BJ (cell line): ENCODE measurements around the gene PUSL1. TPM values are rescaled to one million over a fixed set of nuclear protein-coding genes. Genes with fewer than 3 reads are reported as not detected.

ENCODE experiments used
- CTCF ChIA-PET: fragments of 350-600 bp; formaldehyde crosslinking; extraction: SDS; loops from one replicate; lab custom pipeline; 2021; ENCODE audit warnings: antibody characterized with exemption, inconsistent platforms; lab: Yijun Ruan, JAX
- POLR2A ChIA-PET: fragments of 300-600 bp; sonication (Branson Sonifier 250); formaldehyde crosslinking; extraction: SDS; loops from one replicate; lab custom pipeline; 2021; ENCODE audit warnings: antibody characterized with exemption; lab: Charles Lee
- DNase-seq: peaks from one replicate; pipeline ENCODE4 v3.0.0-alpha.2; 2011; ENCODE audit warnings: low read depth
- H3K27me3 ChIP-seq: 2 replicates; pipeline ENCODE4 v1.6.0; 2011; ENCODE audit warnings: low read length; ENCODE audit not compliant: control insufficient read depth, insufficient read depth
- H3K36me3 ChIP-seq: 2 replicates; pipeline ENCODE4 v1.5.1; 2011; ENCODE audit warnings: low read length; ENCODE audit not compliant: control insufficient read depth, insufficient read depth
- H3K4me3 ChIP-seq: 2 replicates; pipeline ENCODE4 v1.5.1; 2011; ENCODE audit warnings: low read depth, mild to moderate bottlenecking, control low read depth, low read length
- CTCF ChIP-seq: IDR thresholded peaks from 2 replicates; pipeline ENCODE4 v1.5.1; 2011; ENCODE audit warnings: low read depth, mild to moderate bottlenecking, control low read depth, inconsistent platforms, low read length, moderate library complexity; ENCODE audit not compliant: insufficient read depth
- polyA plus RNA-seq: library from polyadenylated mRNA; depleted of rRNA; stranded (reverse); fragments of >200 nt; gene quantifications from 2 replicates; pipeline ENCODE4 v1.2.3, GENCODE V29; 2011

The PUSL1 gene
- polyA plus RNA-seq, 1 experiment: 18.2 TPM

- no peak for TF ChIP-seq CTCF
Measured at GRCh38 chr1:1341549-1342021, 33.2 kb downstream of the PUSL1 start.

DNA sequence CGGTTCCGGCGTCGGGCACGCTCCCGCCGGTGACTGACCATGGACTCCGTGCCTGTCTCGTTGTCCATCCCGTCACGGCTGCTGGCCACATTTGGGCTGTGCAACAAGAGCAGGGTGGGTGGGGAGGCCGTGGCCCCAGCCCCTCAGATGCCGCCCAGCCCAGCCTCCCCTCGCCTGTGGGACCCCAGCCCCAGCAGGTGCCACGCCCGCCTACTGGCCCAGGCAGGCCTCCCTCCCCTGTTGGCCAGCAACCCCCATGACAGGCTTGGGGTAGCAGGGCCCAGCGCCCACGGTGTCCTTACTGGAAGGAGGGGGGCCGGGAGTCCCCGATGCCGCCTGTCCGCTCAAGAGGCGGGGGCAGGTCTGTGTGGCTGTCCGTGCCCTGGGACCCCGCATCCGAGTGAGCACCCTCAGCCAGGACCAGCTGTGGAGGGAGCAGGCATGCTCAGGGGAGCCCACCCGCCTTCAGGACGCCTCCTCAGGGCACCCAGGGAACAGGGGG is 33.7 kb downstream of the PUSL1 start:
- Histone ChIP-seq H3K36me3 (peaks cover 29% of the 10 kb centered on the region), H3K4me3 (no peak overlapping the region), H3K27me3 (no peaks in the 10 kb centered on the region)
- ChIA-PET CTCF (interaction anchor here (0.7 kb wide), 1 partner anchor 29 kb away, joined by 3 read pairs; no protein-coding TSS in a partner anchor), POLR2A (no interaction called here)
- no peak for TF ChIP-seq CTCF
- no peak for DNase-seq

More at GRCh38 chr1:1341549-1342021, 33.2 kb downstream of the PUSL1 start:
- CTCF ChIA-PET: interaction anchor here (0.7 kb wide), 1 partner anchor 30 kb away, joined by 3 read pairs; no protein-coding TSS in a partner anchor
- no peak for DNase-seq
- Histone ChIP-seq H3K4me3 (no peak overlapping the region), H3K27me3 (no peaks in the 10 kb centered on the region), H3K36me3 (peaks cover 29% of the 10 kb centered on the region)
- POLR2A ChIA-PET: no interaction called here

DNA sequence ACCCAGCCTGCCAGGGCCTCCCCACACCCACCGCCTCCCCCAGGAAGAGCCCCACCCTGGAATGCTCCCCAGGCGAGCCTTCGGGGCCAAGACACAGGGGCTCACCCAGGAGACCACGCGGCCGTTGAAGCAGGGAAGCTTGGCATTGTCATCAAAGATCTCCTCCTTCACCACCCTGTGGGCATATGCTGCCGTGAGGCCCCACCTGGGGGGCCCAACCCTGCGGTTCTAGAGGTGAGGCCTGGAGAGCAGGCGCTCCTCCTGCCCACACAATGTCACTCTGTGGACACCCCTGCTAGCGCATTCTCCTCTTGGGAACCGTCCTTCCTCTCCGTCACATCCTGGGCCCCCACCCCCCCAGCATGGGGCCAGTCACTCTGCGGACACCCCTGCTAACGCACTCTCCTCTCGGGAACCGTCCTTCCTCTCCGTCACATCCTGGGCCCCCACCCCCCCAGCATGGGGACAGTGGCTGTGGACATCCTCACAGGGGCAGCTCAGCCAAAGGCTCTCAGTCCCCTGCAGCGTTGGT is 34.3 kb downstream of the PUSL1 start:
- Histone ChIP-seq H3K36me3 (peaks cover 28% of the 10 kb centered on the region), H3K27me3 (no peaks in the 10 kb centered on the region), H3K4me3 (no peak overlapping the region)
- DNase-seq: no peak
- TF ChIP-seq CTCF: no peak
- ChIA-PET CTCF (interaction anchor here (3.3 kb wide), 1 partner anchor 29 kb away, joined by 21 read pairs; no protein-coding TSS in a partner anchor), POLR2A (no interaction called here)

- Histone ChIP-seq H3K27me3 (no peaks in the 10 kb centered on the region), H3K36me3 (peaks cover 24% of the 10 kb centered on the region), H3K4me3 (no peak overlapping the region)
- DNase-seq: no peak
- TF ChIP-seq CTCF: no peak
- CTCF ChIA-PET: interaction anchor here (0.6 to 3.3 kb wide), 3 partner anchors 15 to 30 kb away, joined by 3 to 21 read pairs (median 4); partner anchors contain the start of gene MXRA8
- POLR2A ChIA-PET: no interaction called here
Measured at GRCh38 chr1:1343811-1344421, 35.5 kb downstream of the PUSL1 start.

- TF ChIP-seq CTCF: peak; percentile 55
- ChIA-PET CTCF (interaction anchor here (0.6 to 3.6 kb wide), 5 partner anchors 9 to 29 kb away, joined by 3 to 21 read pairs (median 4); partner anchors contain the start of gene MXRA8), POLR2A (no interaction called here)
- no peak for DNase-seq
- Histone ChIP-seq H3K27me3 (no peaks in the 10 kb centered on the region), H3K4me3 (no peak overlapping the region), H3K36me3 (peaks cover 21% of the 10 kb centered on the region)
Measured at GRCh38 chr1:1344655-1345361, 36.4 kb downstream of the PUSL1 start.
